ENCODE measurements around the gene C12orf42.
A peak's percentile ranks its signal among the peaks of the same experiment; 100 is the strongest.

The C12orf42 gene

GRCh38 chr12:103331643-103332042 is 164.1 kb downstream of the C12orf42 start:
- DNase-seq: peak; percentile 10

GRCh38 chr12:103330672-103331071 is 165.1 kb downstream of the C12orf42 start:
- DNase-seq: no peak

DNA sequence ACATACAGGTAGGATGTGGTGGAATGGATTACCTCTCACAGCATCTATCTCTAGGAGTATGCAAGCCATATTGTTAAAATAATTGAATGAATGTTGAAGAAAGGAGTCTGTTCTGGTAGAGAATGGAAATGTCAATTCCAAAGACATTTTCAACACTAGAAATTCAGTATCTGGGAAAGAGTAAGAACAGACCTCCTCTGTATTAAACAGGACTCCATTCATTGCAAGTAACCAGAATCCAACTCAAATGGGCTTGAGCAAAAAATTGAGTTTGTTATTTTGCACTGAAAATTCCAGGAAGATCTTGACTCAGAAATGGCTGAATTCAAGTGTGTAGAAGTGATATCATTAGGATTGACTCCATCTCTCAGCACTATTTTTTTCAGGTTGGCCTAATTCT is 168.1 kb downstream of the C12orf42 start:
- DNase-seq: no peak

- peak; percentile 54 for DNase-seq
Observed at GRCh38 chr12:103326190-103326589, 169.6 kb downstream of the C12orf42 start.

DNA sequence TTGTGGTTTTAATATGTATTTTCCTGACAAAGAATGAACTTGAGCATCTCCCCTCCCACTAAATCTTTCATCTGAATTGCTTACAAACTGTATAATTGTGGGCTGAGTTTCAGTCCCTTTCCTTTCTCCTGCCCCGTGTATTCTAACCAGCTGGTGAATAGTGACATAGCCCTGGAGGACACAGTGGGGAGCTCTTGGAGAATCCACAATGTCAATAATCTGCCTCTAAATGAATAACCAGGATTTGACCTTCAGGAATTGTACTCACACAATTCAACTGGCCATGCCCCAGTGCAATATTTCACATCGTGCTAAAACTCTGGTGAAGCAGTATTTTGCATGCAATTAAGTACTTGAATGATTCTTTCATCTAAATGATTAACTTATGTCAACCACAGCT is 177.2 kb downstream of the C12orf42 start:
- no peak for DNase-seq

- DNase-seq: no peak
Observed at GRCh38 chr12:103317220-103317619, 178.5 kb downstream of the C12orf42 start.

DNA sequence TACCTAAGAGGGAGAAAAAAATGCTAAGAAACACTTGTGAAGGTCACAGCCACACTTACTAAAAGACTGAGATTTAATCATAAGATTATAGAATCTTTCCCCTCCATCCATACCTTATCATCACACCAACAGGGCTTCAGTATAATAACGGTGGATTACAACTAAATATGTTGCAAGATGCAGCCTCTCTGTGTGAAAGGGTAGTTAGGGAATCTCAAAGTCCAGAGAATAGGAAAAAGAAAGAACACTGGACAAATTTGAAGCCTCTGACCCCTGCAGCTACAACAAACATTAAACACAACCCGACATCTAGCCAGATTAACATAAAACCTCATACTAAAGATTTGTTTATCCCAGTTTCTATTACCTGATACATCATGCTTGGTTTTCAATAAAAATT is 181.0 kb downstream of the C12orf42 start:
- no peak for DNase-seq

- no peak for DNase-seq
Observed at GRCh38 chr12:103313894-103314293, 181.9 kb downstream of the C12orf42 start.

- no peak for DNase-seq
Observed at GRCh38 chr12:103312742-103313354, 182.9 kb downstream of the C12orf42 start.

GRCh38 chr12:103310546-103311270 is 185.1 kb downstream of the C12orf42 start:
- DNase-seq: no peak

- DNase-seq: no peak
Observed at GRCh38 chr12:103308396-103308795, 187.4 kb downstream of the C12orf42 start.

DNA sequence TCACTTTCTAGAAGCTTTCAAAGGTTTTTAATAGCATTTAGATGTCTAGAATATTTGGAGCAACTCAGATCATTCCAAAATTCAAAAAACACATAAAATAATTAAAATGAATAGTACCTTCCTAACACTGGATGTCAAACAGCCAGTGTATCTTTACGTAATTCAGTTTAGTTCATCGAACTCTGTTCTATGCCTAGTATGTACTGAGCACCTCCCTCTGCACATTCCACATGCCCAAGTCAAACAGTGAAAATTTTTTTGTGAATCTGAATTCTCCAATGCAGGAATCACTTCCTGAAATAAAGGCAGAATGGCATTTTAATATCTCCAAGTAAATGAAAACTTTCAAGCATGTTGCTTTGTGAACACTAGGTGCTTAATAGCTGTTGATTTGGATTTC is 192.3 kb downstream of the C12orf42 start:
- no peak for DNase-seq

GRCh38 chr12:103301642-103302591 is 193.9 kb downstream of the C12orf42 start:
- DNase-seq: no peak

DNA sequence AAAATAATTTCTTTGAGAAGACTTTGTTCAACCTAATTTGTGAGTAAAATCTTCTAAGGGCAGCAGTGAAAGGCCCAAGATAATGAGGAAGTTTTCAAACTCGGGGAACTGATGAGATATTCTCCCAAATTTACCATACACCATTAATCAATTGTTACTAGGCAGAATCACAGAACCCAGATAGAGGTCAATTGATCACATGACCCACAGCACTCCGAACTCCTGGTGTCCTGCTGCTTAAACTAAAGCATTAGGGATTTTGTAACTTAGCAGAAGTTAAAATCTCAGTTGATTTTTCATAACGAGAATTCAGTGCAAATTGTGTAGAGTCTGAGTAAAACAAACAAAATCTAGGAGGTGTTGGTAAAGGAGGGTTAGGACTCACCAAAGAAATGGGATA is 207.8 kb downstream of the C12orf42 start:
- no peak for DNase-seq

DNA sequence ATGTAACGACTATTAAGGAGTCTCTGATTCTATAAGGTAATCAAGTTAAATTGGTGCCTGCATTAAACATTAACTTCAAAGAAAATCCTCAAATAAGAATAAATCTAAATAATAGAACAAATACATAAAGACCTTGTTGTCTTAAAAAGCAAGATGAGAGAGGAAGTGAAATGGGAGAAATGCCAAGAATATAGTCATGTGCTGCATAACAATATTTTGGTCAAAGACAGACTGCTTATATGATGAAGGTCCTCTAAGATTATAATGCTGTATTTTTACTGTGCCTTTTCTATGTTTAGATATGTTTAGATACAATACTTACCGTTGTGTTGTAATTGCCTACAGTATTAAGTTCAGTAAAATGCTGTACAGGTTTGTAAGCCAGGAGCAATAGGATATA is 213.6 kb downstream of the C12orf42 start:
- peak; percentile 22 for DNase-seq

DNA sequence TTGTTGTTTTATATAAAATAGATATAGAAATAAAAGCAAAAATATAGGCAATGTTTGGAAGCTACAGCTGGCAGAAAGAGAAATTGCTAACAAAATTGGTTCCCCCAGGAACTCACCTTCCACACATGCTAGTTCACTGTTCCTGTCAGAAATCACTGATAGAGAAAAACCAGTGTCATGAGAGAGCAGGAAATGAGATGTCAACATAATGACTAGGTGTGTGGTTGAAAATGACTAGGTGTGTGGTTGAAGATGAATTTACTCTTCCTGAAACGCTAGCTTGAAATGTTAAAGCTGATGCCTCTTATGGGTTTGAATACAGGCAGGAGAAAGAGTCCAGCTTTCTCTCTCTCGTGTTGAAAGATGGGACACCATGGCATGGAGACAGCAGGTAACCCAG is 216.3 kb downstream of the C12orf42 start:
- DNase-seq: no peak

- DNase-seq: no peak
Observed at GRCh38 chr12:103278329-103278728, 217.4 kb downstream of the C12orf42 start.

- no peak for DNase-seq
Observed at GRCh38 chr12:103273645-103274044, 222.1 kb downstream of the C12orf42 start.

DNA sequence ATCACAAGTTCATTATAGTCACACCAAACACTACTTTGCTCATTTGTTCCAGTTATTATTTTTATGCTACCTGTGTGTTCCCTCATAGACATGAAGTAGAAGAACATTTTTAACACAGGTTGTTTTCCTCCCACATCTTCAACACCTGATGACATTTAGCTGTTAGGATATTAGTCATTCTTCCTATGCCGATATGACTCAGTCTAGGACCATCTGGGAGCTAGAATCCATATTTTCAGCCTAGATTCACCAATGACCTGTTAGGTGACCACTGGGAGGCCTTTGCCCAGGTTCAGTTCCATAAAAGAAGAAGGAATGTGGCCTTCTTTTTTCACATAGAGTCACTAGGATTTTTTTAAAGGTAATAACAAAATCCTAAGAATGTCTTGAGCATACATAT is 222.8 kb downstream of the C12orf42 start:
- no peak for DNase-seq

- DNase-seq: no peak
Observed at GRCh38 chr12:103269946-103270345, 225.8 kb downstream of the C12orf42 start.

DNA sequence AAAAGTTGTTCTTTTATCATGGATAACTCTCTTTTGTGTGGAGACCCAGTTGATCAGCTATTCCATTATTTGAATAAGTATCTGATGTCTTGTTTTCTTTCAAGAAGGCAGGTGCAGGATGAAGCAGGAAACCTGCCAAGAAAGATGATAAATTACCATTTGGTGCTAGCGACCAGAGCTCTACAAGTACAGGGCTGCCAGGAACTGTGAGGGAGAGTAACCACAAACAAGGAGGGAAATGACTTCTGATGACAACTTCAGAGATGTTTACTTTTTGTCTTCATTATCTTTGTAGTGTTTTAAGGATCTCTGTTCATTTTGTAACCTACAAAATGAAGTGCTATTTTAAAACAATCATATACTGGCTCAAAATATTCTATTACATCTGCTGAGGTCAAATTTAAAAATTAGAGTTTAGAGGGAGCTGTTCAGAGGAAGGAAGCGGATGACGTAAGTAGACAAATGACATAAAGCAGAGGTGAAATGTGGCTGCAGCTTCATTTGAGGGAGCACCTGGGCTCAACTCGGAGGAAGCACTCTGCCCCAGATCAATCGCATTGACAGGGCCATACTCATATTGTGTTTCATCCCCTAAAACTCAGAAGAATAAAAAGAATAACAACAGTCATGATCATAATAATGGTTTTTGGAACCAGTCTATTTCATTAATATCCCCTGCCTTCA is 226.8 kb downstream of the C12orf42 start:
- no peak for DNase-seq

- no peak for DNase-seq
Observed at GRCh38 chr12:103257763-103258162, 238.0 kb downstream of the C12orf42 start.
